ENCODE measurements around the gene BTBD19.
"Not testable (repeated sequence)": the region's sequence is repeated elsewhere in the genome, so short reads cannot be mapped to it uniquely, and the experiment has no call there.

The BTBD19 gene

GRCh38 chr1:44819608-44820327, 11.4 kb downstream of the BTBD19 start:
- TF ChIP-seq CTCF (IDR thresholded peaks at IDR 0.05): peak; percentile 66
- Histone ChIP-seq H3K4me1 (ENCODE audit: control insufficient read depth in 1 of 2, insufficient read depth in 1 of 2, low read depth in 1 of 2, low read length in 1 of 2) (peaks cover 16 to 17% of the 10 kb centered on the region in 2 experiments), H3K9me3 (no peaks in the 10 kb centered on the region), H3K27me3 (no peaks in the 10 kb centered on the region), H3K27ac (peak overlapping the region; percentile 92), H3K36me3 (no peaks in the 10 kb centered on the region), H3K4me3 (ENCODE audit: low read depth in 1 of 2, low read length in 1 of 2) (peak overlapping the region; percentile 66 to 75)

- TF ChIP-seq CTCF (IDR thresholded peaks at IDR 0.05): no peak
- peak overlapping the region; percentile 66 to 75 for H3K4me3 ChIP-seq (ENCODE audit: low read depth in 1 of 2, low read length in 1 of 2)
- H3K9me3 ChIP-seq: no peaks in the 10 kb centered on the region
- no peaks in the 10 kb centered on the region for H3K27me3 ChIP-seq
- no peaks in the 10 kb centered on the region for H3K36me3 ChIP-seq
- H3K4me1 ChIP-seq (ENCODE audit: control insufficient read depth in 1 of 2, insufficient read depth in 1 of 2, low read depth in 1 of 2, low read length in 1 of 2): peaks cover 16 to 17% of the 10 kb centered on the region in 2 experiments
- peak overlapping the region; percentile 92 for H3K27ac ChIP-seq
These were observed 12.3 kb downstream of the BTBD19 start for GRCh38 chr1:44820328-44821239.

GRCh38 chr1:44821240-44821715, 13.0 kb downstream of the BTBD19 start:
- H3K4me3 ChIP-seq (ENCODE audit: low read depth in 1 of 2, low read length in 1 of 2): no peak overlapping the region
- H3K4me1 ChIP-seq (ENCODE audit: control insufficient read depth in 1 of 2, insufficient read depth in 1 of 2, low read depth in 1 of 2, low read length in 1 of 2): peaks cover 19 to 20% of the 10 kb centered on the region in 2 experiments
- H3K9me3 ChIP-seq: no peaks in the 10 kb centered on the region
- H3K27ac ChIP-seq: no peak overlapping the region
- no peaks in the 10 kb centered on the region for H3K27me3 ChIP-seq
- TF ChIP-seq CTCF (IDR thresholded peaks at IDR 0.05): no peak
- no peaks in the 10 kb centered on the region for H3K36me3 ChIP-seq

- Histone ChIP-seq H3K9me3 (no peaks in the 10 kb centered on the region), H3K27ac (no peak overlapping the region), H3K27me3 (no peaks in the 10 kb centered on the region), H3K4me3 (ENCODE audit: low read depth in 1 of 2, low read length in 1 of 2) (no peak overlapping the region), H3K4me1 (ENCODE audit: control insufficient read depth in 1 of 2, insufficient read depth in 1 of 2, low read depth in 1 of 2, low read length in 1 of 2) (peaks cover 28 to 29% of the 10 kb centered on the region in 2 experiments), H3K36me3 (no peaks in the 10 kb centered on the region)
- no peak for TF ChIP-seq CTCF (IDR thresholded peaks at IDR 0.05)
These were observed 13.9 kb downstream of the BTBD19 start for GRCh38 chr1:44822131-44822701.

GRCh38 chr1:44822981-44823451, 14.7 kb downstream of the BTBD19 start:
- peaks cover 28 to 30% of the 10 kb centered on the region in 2 experiments for H3K4me1 ChIP-seq (ENCODE audit: control insufficient read depth in 1 of 2, insufficient read depth in 1 of 2, low read depth in 1 of 2, low read length in 1 of 2)
- TF ChIP-seq CTCF (IDR thresholded peaks at IDR 0.05): no peak
- no peaks in the 10 kb centered on the region for H3K9me3 ChIP-seq
- H3K4me3 ChIP-seq (ENCODE audit: low read depth in 1 of 2, low read length in 1 of 2): no peak overlapping the region
- H3K27me3 ChIP-seq: no peaks in the 10 kb centered on the region
- H3K27ac ChIP-seq: no peak overlapping the region
- H3K36me3 ChIP-seq: no peaks in the 10 kb centered on the region

- H3K4me1 ChIP-seq (ENCODE audit: control insufficient read depth in 1 of 2, insufficient read depth in 1 of 2, low read depth in 1 of 2, low read length in 1 of 2): peaks cover 19 to 24% of the 10 kb centered on the region in 2 experiments
- not testable (repeated sequence) for H3K27me3 ChIP-seq; H3K27ac ChIP-seq; H3K4me3 ChIP-seq (ENCODE audit: low read depth in 1 of 2, low read length in 1 of 2); H3K9me3 ChIP-seq; H3K36me3 ChIP-seq
These were observed 16.1 kb downstream of the BTBD19 start for GRCh38 chr1:44824392-44824791.
